GM12801 (cell line): ENCODE measurements around the gene KIFAP3.

ENCODE experiments used
- TF ChIP-seq, protein P1 (sequence below): IDR thresholded peaks from one replicate; pipeline ENCODE4 v1.5.1; 2011; ENCODE audit warnings: control low read depth; ENCODE audit not compliant: insufficient read length; ENCODE audit errors: extremely low read depth

The KIFAP3 gene

DNA sequence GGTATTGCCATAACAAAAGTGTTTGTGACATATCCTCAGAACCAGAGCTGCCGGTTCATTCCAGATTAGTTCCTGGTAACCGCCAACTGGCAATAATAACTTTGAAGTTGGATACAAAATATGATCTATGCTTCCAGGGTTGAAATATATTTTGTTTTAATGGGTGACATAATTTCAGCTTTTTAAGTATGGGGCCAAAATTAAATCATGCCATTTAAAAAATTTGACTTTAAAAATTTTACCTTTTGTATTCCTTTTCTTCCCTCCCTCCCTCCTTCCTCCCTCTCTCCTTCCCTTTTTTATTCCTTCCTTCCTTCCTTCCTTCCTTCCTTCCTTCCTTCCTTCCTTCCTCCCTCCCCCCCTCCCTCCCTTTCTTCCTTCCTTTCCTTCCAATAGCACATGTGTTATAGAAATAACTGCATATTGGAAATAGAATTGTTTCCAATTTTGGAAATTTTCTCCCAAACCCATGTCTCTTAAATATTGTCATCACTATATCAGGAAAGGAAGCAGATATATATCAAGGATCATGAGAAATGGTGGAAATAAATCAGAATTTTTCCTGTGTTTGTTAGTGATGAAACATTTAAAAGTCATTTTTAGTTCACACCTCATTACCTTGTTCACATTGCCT, 12.0 kb upstream of the KIFAP3 start:
- TF ChIP-seq, protein P1, sequence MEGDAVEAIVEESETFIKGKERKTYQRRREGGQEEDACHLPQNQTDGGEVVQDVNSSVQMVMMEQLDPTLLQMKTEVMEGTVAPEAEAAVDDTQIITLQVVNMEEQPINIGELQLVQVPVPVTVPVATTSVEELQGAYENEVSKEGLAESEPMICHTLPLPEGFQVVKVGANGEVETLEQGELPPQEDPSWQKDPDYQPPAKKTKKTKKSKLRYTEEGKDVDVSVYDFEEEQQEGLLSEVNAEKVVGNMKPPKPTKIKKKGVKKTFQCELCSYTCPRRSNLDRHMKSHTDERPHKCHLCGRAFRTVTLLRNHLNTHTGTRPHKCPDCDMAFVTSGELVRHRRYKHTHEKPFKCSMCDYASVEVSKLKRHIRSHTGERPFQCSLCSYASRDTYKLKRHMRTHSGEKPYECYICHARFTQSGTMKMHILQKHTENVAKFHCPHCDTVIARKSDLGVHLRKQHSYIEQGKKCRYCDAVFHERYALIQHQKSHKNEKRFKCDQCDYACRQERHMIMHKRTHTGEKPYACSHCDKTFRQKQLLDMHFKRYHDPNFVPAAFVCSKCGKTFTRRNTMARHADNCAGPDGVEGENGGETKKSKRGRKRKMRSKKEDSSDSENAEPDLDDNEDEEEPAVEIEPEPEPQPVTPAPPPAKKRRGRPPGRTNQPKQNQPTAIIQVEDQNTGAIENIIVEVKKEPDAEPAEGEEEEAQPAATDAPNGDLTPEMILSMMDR, result no peak

DNA sequence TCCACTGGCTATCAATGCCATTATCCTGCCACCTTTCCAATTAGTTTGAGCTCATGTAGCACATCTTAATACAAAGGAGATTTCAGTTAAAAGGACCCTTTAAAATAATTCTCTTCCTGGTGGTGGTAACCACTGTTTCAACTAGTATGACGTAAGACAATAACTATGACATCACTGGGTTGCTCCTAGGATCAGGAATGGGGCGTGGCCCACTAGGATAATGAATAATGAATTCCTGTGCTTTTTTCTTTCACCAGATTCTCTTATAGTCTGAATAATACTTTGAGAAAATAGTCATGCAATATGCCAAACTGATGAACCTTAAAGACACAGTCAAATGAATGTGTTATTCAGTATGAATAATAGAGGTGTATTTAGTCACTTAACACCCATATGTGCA, 10.6 kb upstream of the KIFAP3 start:
- TF ChIP-seq, protein P1, result no peak

DNA sequence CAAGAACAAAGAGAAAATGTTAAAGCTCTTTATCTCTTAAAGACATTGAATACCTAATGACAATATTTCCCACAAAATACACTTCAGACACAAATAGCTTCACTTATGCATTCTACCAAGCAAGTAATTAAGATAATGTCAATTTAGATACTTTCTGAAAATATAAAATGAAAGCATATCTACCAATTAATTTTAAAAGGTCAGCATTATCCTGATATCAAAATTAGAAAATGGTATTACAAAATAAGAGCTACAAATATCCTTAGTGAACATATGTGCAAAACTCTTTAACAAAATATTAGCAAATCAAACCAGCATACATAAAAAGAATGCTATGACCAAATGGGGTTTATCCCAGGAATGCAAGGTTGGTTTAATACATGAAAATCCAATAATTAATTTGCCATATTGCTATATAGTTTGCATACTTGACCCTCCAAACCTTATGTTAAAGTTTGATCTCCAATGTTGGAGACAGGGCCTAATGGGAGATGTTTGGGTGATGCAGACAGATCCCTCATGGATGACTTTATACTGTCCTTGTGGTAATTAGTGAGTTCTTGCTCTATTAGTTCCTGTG, 4.2 kb upstream of the KIFAP3 start:
- TF ChIP-seq, protein P1, result no peak

DNA sequence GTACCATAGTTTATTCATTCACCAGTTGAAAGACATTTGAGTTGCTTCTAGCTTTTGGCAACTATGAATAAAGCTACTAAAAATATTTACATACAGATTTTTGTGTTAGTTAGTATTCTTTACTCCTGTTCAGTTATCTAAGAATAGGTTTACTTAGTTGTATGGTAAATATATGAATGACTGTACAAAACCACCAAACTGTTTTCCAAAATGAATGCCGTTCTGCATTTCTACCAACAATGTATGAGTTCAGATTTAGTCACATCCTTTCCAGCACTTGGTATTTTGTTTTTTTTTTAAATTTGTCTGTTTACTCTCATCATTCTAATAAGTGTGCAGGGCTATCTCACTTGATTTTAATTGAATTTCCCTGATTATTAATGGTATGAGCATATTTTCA, 3.4 kb upstream of the KIFAP3 start:
- TF ChIP-seq, protein P1, result no peak

DNA sequence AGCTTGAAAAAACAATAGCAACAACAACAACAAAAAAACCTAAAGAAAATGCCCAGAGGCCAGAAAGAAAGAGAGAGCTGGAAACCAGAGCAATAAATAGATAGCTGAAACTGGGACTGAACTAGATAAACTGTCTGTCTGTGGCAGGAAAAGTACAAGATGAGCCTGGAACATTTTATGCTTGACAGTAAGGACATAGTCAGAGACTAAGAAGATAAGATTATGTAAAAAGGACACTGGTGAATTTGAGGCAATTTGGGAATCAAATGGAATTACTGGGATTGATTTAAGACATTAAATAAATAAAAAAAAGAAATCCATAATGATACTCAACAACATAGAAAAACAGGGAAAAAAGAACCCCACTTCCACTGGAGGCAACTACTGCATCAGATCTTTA, 1.7 kb upstream of the KIFAP3 start:
- TF ChIP-seq, protein P1, result no peak

DNA sequence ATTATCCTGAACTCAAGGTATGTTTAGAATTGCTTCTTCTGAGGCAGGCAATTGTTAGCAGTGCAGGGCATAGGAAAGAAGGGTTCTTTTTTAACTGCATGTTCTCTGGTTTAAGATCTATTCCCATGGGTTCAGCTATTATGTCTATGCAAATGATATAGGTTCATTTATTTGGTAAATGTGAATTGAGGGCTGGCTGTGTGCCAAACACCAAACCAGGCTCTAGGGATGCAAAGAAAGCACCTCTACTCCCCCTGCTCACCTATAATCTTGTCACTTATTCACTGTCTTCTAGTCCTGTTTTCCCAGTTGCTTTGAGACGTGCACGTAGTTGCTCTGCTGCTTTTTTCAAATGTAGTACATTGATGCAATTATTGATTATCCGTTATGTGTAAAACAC, 691 bp upstream of the KIFAP3 start:
- TF ChIP-seq, protein P1, result no peak

DNA sequence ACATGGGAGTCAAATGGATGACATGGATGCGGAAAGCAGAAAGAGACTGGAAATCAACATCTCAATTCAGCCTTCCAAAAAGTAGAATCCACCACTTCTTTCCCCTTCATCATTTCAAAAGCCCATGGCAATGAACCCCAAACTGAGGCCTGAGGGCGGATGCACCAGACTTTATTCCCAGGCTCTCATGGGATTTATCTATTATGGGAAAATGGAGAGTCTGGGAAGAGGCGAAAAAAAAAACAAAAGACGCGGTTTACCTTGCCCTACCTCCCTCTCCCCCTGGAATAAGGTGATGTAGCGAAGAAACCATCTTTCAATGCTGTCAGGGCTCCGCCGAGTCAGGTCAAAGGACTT, 624 bp downstream of the KIFAP3 start:
- TF ChIP-seq, protein P1, result no peak
